Activated effector memory CD4-positive, alpha-beta T cell treated with anti-CD3 and anti-CD28 coated beads, Interleukin-2, amount 50 U/mL, for 16 hours (primary cell): Measurements from ENCODE around the gene ZNF219.
"Not testable (repeated sequence)": the region's sequence is repeated elsewhere in the genome, so short reads cannot be mapped to it uniquely, and the experiment has no call there.

Experiments used
- DNase-seq: peaks from one replicate; pipeline ENCODE4 v3.0.0-alpha.2; 2020

Gene ZNF219

DNA sequence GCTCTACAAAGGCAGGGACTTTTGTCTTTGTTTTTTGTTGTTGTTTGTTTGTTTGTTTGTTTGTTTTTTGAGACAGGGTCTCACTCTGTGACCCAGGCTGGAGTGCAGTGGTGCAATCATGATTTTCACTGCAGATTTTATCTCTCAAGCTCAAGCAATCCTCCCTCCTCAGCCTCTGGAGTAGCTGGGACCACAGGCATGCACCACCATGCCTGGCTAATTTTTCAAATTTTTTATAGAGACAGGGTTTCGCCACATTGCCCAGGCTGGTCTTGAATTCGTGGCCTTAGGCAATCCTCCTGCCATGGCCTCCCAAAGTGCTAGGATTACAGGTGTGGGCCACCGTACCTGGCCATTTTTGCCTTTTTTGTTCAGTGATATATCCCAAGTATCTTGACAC, 57.5 kb downstream of the ZNF219 start:
- not testable (repeated sequence) for DNase-seq

DNA sequence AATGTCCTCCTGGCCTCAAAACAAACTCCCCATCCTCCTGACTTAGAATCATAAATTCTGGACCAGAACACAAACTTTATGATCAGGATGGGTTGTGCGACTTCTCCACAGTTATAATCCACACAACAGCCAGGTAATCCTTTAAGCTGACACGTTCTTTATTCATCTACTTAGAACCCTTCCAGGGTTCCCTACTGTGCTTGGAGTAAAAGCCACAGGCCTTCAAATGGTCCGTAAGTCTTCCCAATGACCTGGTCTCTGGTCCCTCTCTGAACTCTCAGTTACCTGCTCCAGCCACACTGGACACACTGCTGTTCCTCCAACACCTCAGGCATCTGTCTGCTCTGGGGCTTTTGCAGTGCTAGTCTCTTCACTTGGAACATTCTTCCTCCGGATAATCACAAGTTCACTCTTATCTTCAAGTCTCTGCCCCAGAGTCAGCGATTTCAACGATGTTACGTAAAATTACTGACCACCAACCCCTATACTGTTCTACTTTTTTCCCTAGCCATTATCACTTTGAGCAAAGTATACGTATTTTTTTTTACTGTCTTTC, 58.0 kb downstream of the ZNF219 start:
- no peak for DNase-seq
